ENCODE data around the gene MYO9B. TPM values are rescaled to one million over a fixed set of nuclear protein-coding genes. Genes with fewer than 3 reads are reported as not detected.

The MYO9B gene
- total RNA-seq, 1 experiment from 2014 or later = 74.6 TPM

GRCh38 chr19:17109300-17109699, 33.7 kb downstream of the MYO9B start:
- peaks cover 21 to 24% of the 10 kb centered on the region in 2 experiments for H3K4me1 ChIP-seq (ENCODE audit: control insufficient read depth in 1 of 2, insufficient read depth in 2 of 2, low read length in 2 of 2)
- no peak for ATAC-seq
- BruUV-seq (replicated peaks) = no TSS peak
- H3K9me3 ChIP-seq (ENCODE audit: control insufficient read depth in 1 of 2, insufficient read depth in 1 of 2, low read depth in 1 of 2, low read length in 2 of 2) = no peaks in the 10 kb centered on the region
- no peaks in the 10 kb centered on the region for H3K27me3 ChIP-seq (ENCODE audit: insufficient read depth, low read length)
- POLR2A ChIA-PET = no interaction called here
- peaks cover 4% of the 10 kb centered on the region in 2 experiments; a peak in 3 of 4 replicates for H3K36me3 ChIP-seq (ENCODE audit: control insufficient read depth in 1 of 2, insufficient read depth in 2 of 2, low read length in 2 of 2)
- intact Hi-C loops (cut with micrococcal nuclease) = no loop called here
- H3K4me3 ChIP-seq (replicated peaks in 1 of 2; ENCODE audit: low read depth in 1 of 2, low read length in 2 of 2) = no peak overlapping the region
- no peak overlapping the region for H3K9ac ChIP-seq (ENCODE audit: low read length)
- peaks cover 81% of the 10 kb centered on the region for H3K79me2 ChIP-seq (ENCODE audit: insufficient read depth, low read length)
- no peak overlapping the region for H3K27ac ChIP-seq (ENCODE audit: low read depth, low read length)
- no peaks in the 10 kb centered on the region for H3K9me2 ChIP-seq (ENCODE audit: insufficient read depth)
- RAD21 ChIA-PET (ENCODE audit: low non-redundant PET in 1 of 2, low total read pairs in 2 of 2, uncharacterized antibody in 2 of 2, unreplicated experiment in 2 of 2) = no interaction called here
- no peaks in the 10 kb centered on the region for H4K20me1 ChIP-seq (ENCODE audit: insufficient read depth)
- no peak overlapping the region for H2AFZ ChIP-seq (ENCODE audit: low read depth, low read length, poor library complexity, severe bottlenecking)
- CTCF ChIA-PET = no interaction called here
- DNase-seq (ENCODE audit: low read depth, low spot score) = no peak
- TF ChIP-seq JUND (IDR thresholded peaks at IDR 0.05) (no peak), FOSL1 (IDR thresholded peaks at IDR 0.05; ENCODE audit: low read depth) (no peak), ATF3 (IDR thresholded peaks at IDR 0.05) (no peak), ZBTB33 (IDR thresholded peaks at IDR 0.05; ENCODE audit: extremely low read depth, insufficient replicate concordance, low read length) (no peak), POLR2AphosphoS5 (IDR thresholded peaks at IDR 0.05; ENCODE audit: low read depth, low read length) (no peak), EGR1 (IDR thresholded peaks at IDR 0.05; ENCODE audit: low read depth) (no peak), MAX (IDR thresholded peaks at IDR 0.05) (no peak), ELF1 (IDR thresholded peaks at IDR 0.05; ENCODE audit: borderline replicate concordance, low read depth) (no peak), TCF7L2 (IDR thresholded peaks at IDR 0.05; ENCODE audit: borderline replicate concordance, extremely low read depth, insufficient read depth, insufficient read length) (no peak), SP1 (IDR thresholded peaks at IDR 0.05; ENCODE audit: low read depth) (no peak), SIN3A (IDR thresholded peaks at IDR 0.05; ENCODE audit: low read depth) (no peak), YY1 (IDR thresholded peaks at IDR 0.05; ENCODE audit: extremely low read depth, insufficient replicate concordance, low read depth, low read length) (no peak), CEBPB (IDR thresholded peaks at IDR 0.05; ENCODE audit: low read depth) (no peak), REST (IDR thresholded peaks at IDR 0.05; ENCODE audit: low read depth) (no peak), RAD21 (IDR thresholded peaks at IDR 0.05; ENCODE audit: low read depth) (no peak), CTCF (IDR thresholded peaks at IDR 0.05 in 2 of 3, conservative IDR thresholded peaks at IDR 0.05 in 1 of 3; ENCODE audit: borderline replicate concordance in 1 of 3, insufficient read depth in 1 of 3, low read depth in 2 of 3, low read length in 2 of 3) (no peak), ZNF274 (IDR thresholded peaks at IDR 0.05; ENCODE audit: low read depth, low read length) (no peak), EZH2 (IDR thresholded peaks at IDR 0.05) (no peak), ZFX (IDR thresholded peaks at IDR 0.05) (no peak)
- H3K4me2 ChIP-seq (ENCODE audit: low read length) = no peak overlapping the region

All from HCT116 (cell line).